ENCODE measurements around the gene SMG1.
A peak's percentile ranks its signal among the peaks of the same experiment; 100 is the strongest.
"Not testable (repeated sequence)": the region's sequence is repeated elsewhere in the genome, so short reads cannot be mapped to it uniquely, and the experiment has no call there.

Gene SMG1

GRCh38 chr16:18759598-18760520 lies 166.3 kb downstream of the SMG1 start:
- peak; percentile 21 for DNase-seq (ENCODE audit: low read depth)

GRCh38 chr16:18757960-18758660 lies 168.1 kb downstream of the SMG1 start:
- DNase-seq (ENCODE audit: low read depth) = not testable (repeated sequence)

DNA sequence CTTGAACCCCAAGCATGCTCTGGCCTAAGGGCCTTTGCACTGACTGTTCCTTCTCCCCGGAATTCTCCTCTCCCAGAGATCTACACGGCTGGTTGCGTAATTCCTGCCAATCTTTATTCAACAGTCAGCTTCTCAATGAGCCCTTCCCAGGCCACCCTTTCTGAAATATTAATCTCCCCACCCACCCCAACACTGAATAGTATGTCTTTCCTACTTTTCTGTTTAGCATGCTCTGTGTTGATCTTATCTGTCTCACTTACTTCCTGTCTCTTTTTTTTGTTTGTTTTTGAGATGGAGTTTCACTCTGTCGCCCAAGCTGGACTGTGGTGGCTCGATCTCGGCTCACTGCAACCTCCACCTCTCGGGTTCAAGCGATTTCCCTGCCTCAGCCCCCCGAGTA lies 169.6 kb downstream of the SMG1 start:
- DNase-seq (ENCODE audit: low read depth) = not testable (repeated sequence)
